ENCODE data around the gene GMDS. TPM values are rescaled to one million over a fixed set of nuclear protein-coding genes. Genes with fewer than 3 reads are reported as not detected.

The GMDS gene
- total and polyA plus RNA-seq, 2 of the 8 experiments (the other 6 are each of a cell fraction or from before 2014, with no cell fraction given), result 16.8 to 50.0 TPM

DNA sequence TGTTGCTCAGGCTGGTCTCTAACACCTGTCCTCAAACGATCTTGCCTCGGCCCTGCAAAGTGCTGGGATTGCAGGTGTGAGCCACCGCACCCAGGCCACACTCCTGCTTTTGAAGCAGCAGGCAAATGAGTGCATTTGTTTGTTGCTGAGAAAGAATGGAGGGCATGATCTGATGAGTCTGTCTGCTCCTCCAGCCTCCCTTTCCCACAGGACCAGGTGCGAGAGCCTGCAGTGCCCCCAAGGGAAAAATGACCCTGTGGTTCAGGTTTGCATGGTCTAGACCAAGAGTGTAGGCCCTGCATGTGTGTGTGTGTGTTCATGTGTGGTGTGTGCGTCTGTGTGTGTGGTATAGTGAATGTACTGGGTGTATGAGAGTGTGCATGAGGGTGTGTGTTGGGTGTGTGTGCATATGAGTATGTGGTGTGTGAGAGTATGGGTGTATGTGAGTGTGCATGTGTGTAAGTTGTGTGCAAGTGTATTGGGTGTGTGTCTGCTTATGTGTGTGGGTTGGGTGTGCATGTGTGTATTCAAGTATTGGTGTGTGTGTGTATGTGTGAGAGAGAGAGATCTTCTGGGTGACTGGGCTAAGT is 658.4 kb downstream of the GMDS start (continued):
- TF ChIP-seq YY1 (IDR thresholded peaks at IDR 0.05; ENCODE audit: low read depth, low read length) (no peak), NRF1 (IDR thresholded peaks at IDR 0.05; ENCODE audit: low read depth, low read length) (no peak)
